ENCODE data around the gene ZNF655. TPM values are rescaled to one million over a fixed set of nuclear protein-coding genes. Genes with fewer than 3 reads are reported as not detected.

Gene ZNF655
- total RNA-seq = 74.0 and 82.1 TPM in 2 replicates

GRCh38 chr7:99558306-99559174, at the start of gene ZNF655:
Gene ZNF655 (plus strand): TSS chr7:99558642. CDS start chr7:99560560, 1,918 bp downstream.

GRCh38 chr7:99551767-99552463, 6.5 kb upstream of the ZNF655 start, which contains the start of gene FAM200A:
Gene FAM200A (minus strand): TSS chr7:99552114. CDS start chr7:99548407, 3,707 bp downstream.

GRCh38 chr7:99597762-99598501, 39.5 kb downstream of the ZNF655 start, which contains the start of gene TMEM225B:
Gene TMEM225B (plus strand): TSS chr7:99598267. CDS start chr7:99604389, 6,122 bp downstream.

GRCh38 chr7:99616359-99617191, 58.1 kb downstream of the ZNF655 start, which contains the start of gene ZSCAN25:
Gene ZSCAN25 (plus strand): TSS chr7:99616946. CDS start chr7:99619607, 2,661 bp downstream.

Other genes starting within 250 kb of the ZNF655 start
- 327 and 334 TPM in 2 replicates for gene ARPC1A, start 232.7 kb upstream of the ZNF655 start, total RNA-seq
- gene ARPC1B, start 183.9 kb upstream of the ZNF655 start, total RNA-seq = 473 and 553 TPM in 2 replicates
- gene PDAP1, start 150.0 kb upstream of the ZNF655 start, total RNA-seq = 80.1 and 121 TPM in 2 replicates
- gene BUD31, start 149.7 kb upstream of the ZNF655 start, total RNA-seq = 103 and 113 TPM in 2 replicates
- gene PTCD1, start 119.8 kb upstream of the ZNF655 start, total RNA-seq = 8.6 and 9.8 TPM in 2 replicates
- 45.3 and 46.0 TPM in 2 replicates for gene CPSF4, start 119.7 kb upstream of the ZNF655 start, total RNA-seq
- gene ATP5MF, start 92.5 kb upstream of the ZNF655 start, total RNA-seq = 164 and 387 TPM in 2 replicates
- gene ZNF789, start 85.8 kb upstream of the ZNF655 start, total RNA-seq = 7.3 and 9.1 TPM in 2 replicates
- gene ZNF394, start 58.4 kb upstream of the ZNF655 start, total RNA-seq = 21.5 and 26.0 TPM in 2 replicates
- gene ZKSCAN5, start 54.0 kb upstream of the ZNF655 start, total RNA-seq = 13.6 and 13.7 TPM in 2 replicates
- gene FAM200A, start 6.5 kb upstream of the ZNF655 start, total RNA-seq = 6.9 and 7.9 TPM in 2 replicates
- 0.55 and 1.2 TPM in 2 replicates for gene TMEM225B, start 39.6 kb downstream of the ZNF655 start, total RNA-seq
- 11.5 and 12.5 TPM in 2 replicates for gene ZSCAN25, start 58.3 kb downstream of the ZNF655 start, total RNA-seq
- gene CYP3A5, start 121.4 kb downstream of the ZNF655 start, total RNA-seq = 3.5 and 4.8 TPM in 2 replicates
- gene CYP3A7, start 176.6 kb downstream of the ZNF655 start, total RNA-seq = 0.55 and 1.2 TPM in 2 replicates
- gene CYP3A4, start 225.5 kb downstream of the ZNF655 start, total RNA-seq = not detected in 2 replicates

All from uterine smooth muscle cell (primary cell).